Stimulated activated naive CD4-positive, alpha-beta T cell treated with Interleukin-2 at 50 U/mL for 16 hours (primary cell): ENCODE data around the gene TRIOBP.

ENCODE experiments used
- DNase-seq: peaks from one replicate; lab custom pipeline; 2025; lab: John Stamatoyannopoulos, UW

The TRIOBP gene

GRCh38 chr22:37749226-37749625, 52.4 kb downstream of the TRIOBP start:
- DNase-seq: no peak

GRCh38 chr22:37749831-37750595, 53.2 kb downstream of the TRIOBP start:
- DNase-seq: no peak

- no peak for DNase-seq
Observed at GRCh38 chr22:37750596-37751162, 53.8 kb downstream of the TRIOBP start.

- DNase-seq: no peak
Observed at GRCh38 chr22:37751449-37752188, 54.8 kb downstream of the TRIOBP start.

- DNase-seq: no peak
Observed at GRCh38 chr22:37752189-37753087, 55.6 kb downstream of the TRIOBP start.

- DNase-seq: no peak
Observed at GRCh38 chr22:37753746-37754145, 56.9 kb downstream of the TRIOBP start.

- no peak for DNase-seq
Observed at GRCh38 chr22:37757663-37758062, 60.8 kb downstream of the TRIOBP start.

GRCh38 chr22:37758694-37759093, 61.8 kb downstream of the TRIOBP start:
- DNase-seq: no peak

- no peak for DNase-seq
Observed at GRCh38 chr22:37759281-37759680, 62.4 kb downstream of the TRIOBP start.

GRCh38 chr22:37760152-37760551, 63.3 kb downstream of the TRIOBP start:
- DNase-seq: no peak

GRCh38 chr22:37762389-37762836, 65.6 kb downstream of the TRIOBP start:
- DNase-seq: no peak

- no peak for DNase-seq
Observed at GRCh38 chr22:37763012-37763411, 66.2 kb downstream of the TRIOBP start.

- no peak for DNase-seq
Observed at GRCh38 chr22:37763652-37764051, 66.8 kb downstream of the TRIOBP start.

GRCh38 chr22:37764622-37765021, 67.8 kb downstream of the TRIOBP start:
- no peak for DNase-seq

- no peak for DNase-seq
Observed at GRCh38 chr22:37765498-37765897, 68.7 kb downstream of the TRIOBP start.

GRCh38 chr22:37765953-37766576, 69.2 kb downstream of the TRIOBP start:
- DNase-seq: no peak

- DNase-seq: no peak
Observed at GRCh38 chr22:37768273-37768672, 71.4 kb downstream of the TRIOBP start.

- DNase-seq: no peak
Observed at GRCh38 chr22:37769056-37769455, 72.2 kb downstream of the TRIOBP start.

- DNase-seq: no peak
Observed at GRCh38 chr22:37771081-37771480, 74.2 kb downstream of the TRIOBP start.

- DNase-seq: no peak
Observed at GRCh38 chr22:37771702-37772427, 75.0 kb downstream of the TRIOBP start.

- no peak for DNase-seq
Observed at GRCh38 chr22:37774728-37775127, 77.9 kb downstream of the TRIOBP start.
